Osteocyte (in vitro differentiated cells): ENCODE measurements around the gene PAX7. TPM values are rescaled to one million over a fixed set of nuclear protein-coding genes. Genes with fewer than 3 reads are reported as not detected.

Experiments
- DNase-seq: peaks from one replicate; pipeline ENCODE4 v3.0.0; 2021; ENCODE audit warnings: mixed read lengths; ENCODE audit not compliant: unreplicated experiment; ENCODE audit errors: extremely low spot score
- H3K27ac Mint-ChIP-seq: one replicate; pipeline ENCODE4 v1.8.0; 2021; ENCODE audit warnings: mild to moderate bottlenecking, mixed read lengths; ENCODE audit not compliant: unreplicated experiment
- H3K27me3 Mint-ChIP-seq: one replicate; pipeline ENCODE4 v1.8.0; 2021; ENCODE audit warnings: mixed read lengths; ENCODE audit not compliant: unreplicated experiment
- H3K36me3 Mint-ChIP-seq: one replicate; pipeline ENCODE4 v1.8.0; 2021; ENCODE audit warnings: mixed read lengths; ENCODE audit not compliant: unreplicated experiment
- H3K4me1 Mint-ChIP-seq: one replicate; pipeline ENCODE4 v1.8.0; 2021; ENCODE audit warnings: mixed read lengths; ENCODE audit not compliant: unreplicated experiment
- H3K4me3 Mint-ChIP-seq: one replicate; pipeline ENCODE4 v1.8.0; 2021; ENCODE audit warnings: mild to moderate bottlenecking, moderate library complexity, mixed read lengths; ENCODE audit not compliant: unreplicated experiment
- H3K9me3 Mint-ChIP-seq: one replicate; pipeline ENCODE4 v1.8.0; 2021; ENCODE audit warnings: mixed read lengths; ENCODE audit not compliant: unreplicated experiment
- CTCF ChIP-seq: fragments of 200-600 bp; sonication (generic); IDR thresholded peaks from 2 replicates; pipeline ENCODE4 v1.5.0; 2021; ENCODE audit warnings: antibody characterized with exemption, mild to moderate bottlenecking, moderate library complexity
- total RNA-seq: library from RNA; stranded (reverse); gene quantifications from 2 replicates; pipeline ENCODE4 v1.2.1, GENCODE V29; 2021

The PAX7 gene
- total RNA-seq, 1 donor from 2014 or later = not detected

- H3K9me3 Mint-ChIP-seq = no peaks in the 10 kb centered on the region
- no peak overlapping the region for H3K27ac Mint-ChIP-seq
- TF ChIP-seq CTCF = no peak
- DNase-seq = no peak
- H3K4me1 Mint-ChIP-seq = no peaks in the 10 kb centered on the region
- H3K27me3 Mint-ChIP-seq = peaks cover 10% of the 10 kb centered on the region
- H3K4me3 Mint-ChIP-seq = no peak overlapping the region
- H3K36me3 Mint-ChIP-seq = no peaks in the 10 kb centered on the region
Observed at GRCh38 chr1:18786149-18786548, 155.5 kb downstream of the PAX7 start.

- no peaks in the 10 kb centered on the region for H3K36me3 Mint-ChIP-seq
- H3K4me3 Mint-ChIP-seq = no peak overlapping the region
- no peaks in the 10 kb centered on the region for H3K4me1 Mint-ChIP-seq
- DNase-seq = no peak
- H3K9me3 Mint-ChIP-seq = no peaks in the 10 kb centered on the region
- no peak overlapping the region for H3K27ac Mint-ChIP-seq
- TF ChIP-seq CTCF = no peak
- H3K27me3 Mint-ChIP-seq = peaks cover 10% of the 10 kb centered on the region
Observed at GRCh38 chr1:18787825-18788385, 157.3 kb downstream of the PAX7 start.

GRCh38 chr1:18789246-18789645 is 158.6 kb downstream of the PAX7 start:
- no peak overlapping the region for H3K27ac Mint-ChIP-seq
- no peaks in the 10 kb centered on the region for H3K4me1 Mint-ChIP-seq
- H3K4me3 Mint-ChIP-seq = no peak overlapping the region
- peaks cover 10% of the 10 kb centered on the region for H3K27me3 Mint-ChIP-seq
- H3K36me3 Mint-ChIP-seq = no peaks in the 10 kb centered on the region
- DNase-seq = no peak
- H3K9me3 Mint-ChIP-seq = no peaks in the 10 kb centered on the region
- TF ChIP-seq CTCF = no peak

GRCh38 chr1:18792747-18793146 is 162.1 kb downstream of the PAX7 start:
- no peaks in the 10 kb centered on the region for H3K36me3 Mint-ChIP-seq

GRCh38 chr1:18793164-18793563 is 162.5 kb downstream of the PAX7 start:
- TF ChIP-seq CTCF = no peak
- Mint-ChIP-seq H3K36me3 (no peaks in the 10 kb centered on the region), H3K4me1 (no peaks in the 10 kb centered on the region), H3K4me3 (no peak overlapping the region), H3K27ac (no peak overlapping the region), H3K27me3 (peaks cover 12% of the 10 kb centered on the region), H3K9me3 (no peaks in the 10 kb centered on the region)
- DNase-seq = no peak

More at GRCh38 chr1:18792747-18793146, 162.1 kb downstream of the PAX7 start:
- DNase-seq = no peak
- Mint-ChIP-seq H3K27ac (no peak overlapping the region), H3K9me3 (no peaks in the 10 kb centered on the region), H3K27me3 (peaks cover 12% of the 10 kb centered on the region), H3K4me3 (no peak overlapping the region), H3K4me1 (no peaks in the 10 kb centered on the region)
- no peak for TF ChIP-seq CTCF
